HEK293 (cell line): Measurements from ENCODE around the gene TRIM50.

ENCODE experiments used
- CTCF ChIA-PET: fragments of 350-600 bp; formaldehyde crosslinking; extraction: SDS; loops from one replicate; lab custom pipeline; 2021; ENCODE audit warnings: antibody characterized with exemption; lab: Yijun Ruan, JAX
- POLR2A ChIA-PET: fragments of 300-600 bp; formaldehyde crosslinking; extraction: SDS; loops from one replicate; lab custom pipeline; 2020; ENCODE audit warnings: antibody characterized with exemption, inconsistent platforms; lab: Yijun Ruan, JAX
- H3K27ac ChIP-seq: fragments of 200-500 bp; sonication (Bioruptor generic); 2 replicates; pipeline ENCODE4 v1.5.1; 2014; ENCODE audit warnings: low read depth, low read length, control low read depth, inconsistent platforms; ENCODE audit errors: extremely low read depth
- H3K36me3 ChIP-seq, 2 experiments: fragments of 200-500 bp in 1 of 2; sonication (Bioruptor generic) in 1 of 2; 1 replicate in 1 of 2; 2 replicates in 1 of 2; pipeline ENCODE4 v1.5.1; 2014 to 2017; ENCODE audit warnings: inconsistent platforms in 2 of 2, low read length in 2 of 2; ENCODE audit not compliant: control insufficient read depth in 2 of 2, insufficient read depth in 1 of 2
- H3K4me1 ChIP-seq: fragments of 200-500 bp; sonication (Bioruptor generic); 2 replicates; pipeline ENCODE4 v1.5.1; 2014; ENCODE audit warnings: mild to moderate bottlenecking, low read length, inconsistent platforms; ENCODE audit not compliant: control insufficient read depth, insufficient read depth
- H3K4me3 ChIP-seq: 2 replicates; pipeline ENCODE4 v1.5.1; 2011; ENCODE audit warnings: low read depth, mild to moderate bottlenecking, control low read depth, low read length, moderate library complexity
- H3K9me3 ChIP-seq: fragments of 200-500 bp; sonication (Bioruptor generic); 2 replicates; pipeline ENCODE4 v1.5.1; 2014; ENCODE audit warnings: low read depth, low read length, inconsistent platforms; ENCODE audit not compliant: control insufficient read depth, insufficient read depth
- ATF2 ChIP-seq: fragments of 450-650 bp; formaldehyde crosslinking; IDR thresholded peaks from 2 replicates; pipeline ENCODE4 v1.5.1; 2016; ENCODE audit warnings: missing biosample characterization, missing genetic modification characterization, low read depth
- GLIS1 ChIP-seq: fragments of 450-650 bp; formaldehyde crosslinking; IDR thresholded peaks from 2 replicates; pipeline ENCODE4 v1.5.1; 2016; ENCODE audit warnings: missing biosample characterization, missing genetic modification characterization
- GLIS2 ChIP-seq: fragments of 450-650 bp; formaldehyde crosslinking; IDR thresholded peaks from 2 replicates; pipeline ENCODE4 v1.5.1; 2016; ENCODE audit warnings: missing biosample characterization, missing genetic modification characterization
- KLF10 ChIP-seq: fragments of 450-650 bp; IDR thresholded peaks from 2 replicates; pipeline ENCODE4 v1.5.1; 2018; ENCODE audit warnings: missing biosample characterization, mild to moderate bottlenecking, missing genetic modification characterization
- MZF1 ChIP-seq: fragments of 450-650 bp; formaldehyde crosslinking; IDR thresholded peaks from 2 replicates; pipeline ENCODE4 v1.5.1; 2017; ENCODE audit warnings: missing biosample characterization, missing genetic modification characterization, borderline replicate concordance
- OVOL3 ChIP-seq: fragments of 450-650 bp; formaldehyde crosslinking; IDR thresholded peaks from 2 replicates; pipeline ENCODE4 v1.5.1; 2016; ENCODE audit warnings: missing biosample characterization, missing genetic modification characterization
- RBAK ChIP-seq: fragments of 450-650 bp; formaldehyde crosslinking; IDR thresholded peaks from 2 replicates; pipeline ENCODE4 v1.5.1; 2016; ENCODE audit warnings: missing biosample characterization, missing genetic modification characterization
- SP3 ChIP-seq: fragments of 450-650 bp; formaldehyde crosslinking; IDR thresholded peaks from 2 replicates; pipeline ENCODE4 v1.5.1; 2016; ENCODE audit warnings: missing biosample characterization, missing genetic modification characterization
- SP7 ChIP-seq: fragments of 450-650 bp; formaldehyde crosslinking; IDR thresholded peaks from 2 replicates; pipeline ENCODE4 v1.5.1; 2016; ENCODE audit warnings: missing biosample characterization, missing genetic modification characterization
- YY1 ChIP-seq: fragments of 450-650 bp; formaldehyde crosslinking; IDR thresholded peaks from 2 replicates; pipeline ENCODE4 v1.5.1; 2018; ENCODE audit warnings: missing biosample characterization, missing genetic modification characterization
- ZBTB21 ChIP-seq: fragments of 450-650 bp; formaldehyde crosslinking; IDR thresholded peaks from 2 replicates; pipeline ENCODE4 v1.5.1; 2017; ENCODE audit warnings: missing biosample characterization, missing genetic modification characterization
- ZIC2 ChIP-seq: fragments of 450-650 bp; formaldehyde crosslinking; IDR thresholded peaks from 2 replicates; pipeline ENCODE4 v1.5.1; 2016; ENCODE audit warnings: missing biosample characterization, missing genetic modification characterization
- ZNF391 ChIP-seq: fragments of 450-650 bp; formaldehyde crosslinking; IDR thresholded peaks from 2 replicates; pipeline ENCODE4 v1.5.1; 2016; ENCODE audit warnings: low read depth, missing biosample characterization, missing genetic modification characterization, borderline replicate concordance
- ZNF426 ChIP-seq: fragments of 450-650 bp; formaldehyde crosslinking; IDR thresholded peaks from 2 replicates; pipeline ENCODE4 v1.5.1; 2017; ENCODE audit warnings: missing biosample characterization, missing genetic modification characterization, mild to moderate bottlenecking, inconsistent platforms, moderate library complexity
- ZNF692 ChIP-seq: fragments of 450-650 bp; formaldehyde crosslinking; IDR thresholded peaks from 2 replicates; pipeline ENCODE4 v1.5.1; 2016; ENCODE audit warnings: missing biosample characterization, missing genetic modification characterization
- ZNF701 ChIP-seq: fragments of 450-650 bp; formaldehyde crosslinking; IDR thresholded peaks from 2 replicates; pipeline ENCODE4 v1.5.1; 2016; ENCODE audit warnings: missing biosample characterization, missing genetic modification characterization
- ZNF768 ChIP-seq: fragments of 450-650 bp; formaldehyde crosslinking; IDR thresholded peaks from 2 replicates; pipeline ENCODE4 v1.5.1; 2018; ENCODE audit warnings: missing biosample characterization, mild to moderate bottlenecking, missing genetic modification characterization
- ZNF785 ChIP-seq: fragments of 450-650 bp; formaldehyde crosslinking; IDR thresholded peaks from 2 replicates; pipeline ENCODE4 v1.5.1; 2016; ENCODE audit warnings: missing biosample characterization, missing genetic modification characterization
- ZSCAN18 ChIP-seq: fragments of 450-650 bp; formaldehyde crosslinking; IDR thresholded peaks from 2 replicates; pipeline ENCODE4 v1.5.1; 2016; ENCODE audit warnings: missing biosample characterization, missing genetic modification characterization
- TF ChIP-seq, protein P1 (sequence below): fragments of 450-650 bp; formaldehyde crosslinking; IDR thresholded peaks from 2 replicates; pipeline ENCODE4 v1.5.1; 2016; ENCODE audit warnings: missing biosample characterization, missing genetic modification characterization
- TF ChIP-seq, protein P2 (sequence below): fragments of 450-650 bp; formaldehyde crosslinking; IDR thresholded peaks from 2 replicates; pipeline ENCODE4 v1.5.1; 2016; ENCODE audit warnings: missing biosample characterization, missing genetic modification characterization, low read depth
- TF ChIP-seq, protein P3 (sequence below): fragments of 450-650 bp; formaldehyde crosslinking; IDR thresholded peaks from 2 replicates; pipeline ENCODE4 v1.5.1; 2016; ENCODE audit warnings: missing biosample characterization, missing genetic modification characterization

TRIM50 gene

DNA sequence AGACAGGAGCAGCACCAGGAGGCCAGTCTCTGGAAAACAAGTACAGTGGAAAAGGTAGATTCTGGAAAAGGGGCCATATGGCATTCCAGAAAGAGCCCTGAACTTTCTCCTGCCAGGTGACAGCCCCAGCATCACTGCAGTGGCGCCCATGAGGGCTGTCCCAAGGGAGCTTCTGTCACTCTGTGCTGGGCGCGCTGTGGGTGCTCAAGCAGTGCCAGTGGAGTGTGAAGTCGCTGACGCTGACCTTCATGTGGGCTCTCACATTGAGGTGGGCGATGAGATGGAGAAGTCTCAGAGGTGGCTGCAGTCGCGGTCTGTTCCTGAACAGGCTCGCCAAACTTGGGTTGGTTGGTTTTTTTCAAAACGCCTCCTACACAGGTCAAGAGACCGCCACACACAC lies 38.2 kb upstream of the TRIM50 start:
- no peak for TF ChIP-seq ZBTB21 (tag by site-specific recombination)
- TF ChIP-seq ZNF701 (tag by site-specific recombination): no peak
- TF ChIP-seq ZNF692 (tag by site-specific recombination): no peak
- TF ChIP-seq ZSCAN18 (tag by site-specific recombination): no peak
- no peak for TF ChIP-seq KLF10 (tag by site-specific recombination)
- TF ChIP-seq, protein P1, sequence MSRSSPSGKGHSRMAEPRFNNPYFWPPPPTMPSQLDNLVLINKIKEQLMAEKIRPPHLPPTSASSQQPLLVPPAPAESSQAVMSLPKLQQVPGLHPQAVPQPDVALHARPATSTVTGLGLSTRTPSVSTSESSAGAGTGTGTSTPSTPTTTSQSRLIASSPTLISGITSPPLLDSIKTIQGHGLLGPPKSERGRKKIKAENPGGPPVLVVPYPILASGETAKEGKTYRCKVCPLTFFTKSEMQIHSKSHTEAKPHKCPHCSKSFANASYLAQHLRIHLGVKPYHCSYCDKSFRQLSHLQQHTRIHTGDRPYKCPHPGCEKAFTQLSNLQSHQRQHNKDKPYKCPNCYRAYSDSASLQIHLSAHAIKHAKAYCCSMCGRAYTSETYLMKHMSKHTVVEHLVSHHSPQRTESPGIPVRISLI (tag by site-specific recombination): no peak
- no peak for TF ChIP-seq SP7 (tag by site-specific recombination)
- no peak for TF ChIP-seq MZF1
- TF ChIP-seq GLIS1 (tag by site-specific recombination): no peak
- TF ChIP-seq, protein P2, sequence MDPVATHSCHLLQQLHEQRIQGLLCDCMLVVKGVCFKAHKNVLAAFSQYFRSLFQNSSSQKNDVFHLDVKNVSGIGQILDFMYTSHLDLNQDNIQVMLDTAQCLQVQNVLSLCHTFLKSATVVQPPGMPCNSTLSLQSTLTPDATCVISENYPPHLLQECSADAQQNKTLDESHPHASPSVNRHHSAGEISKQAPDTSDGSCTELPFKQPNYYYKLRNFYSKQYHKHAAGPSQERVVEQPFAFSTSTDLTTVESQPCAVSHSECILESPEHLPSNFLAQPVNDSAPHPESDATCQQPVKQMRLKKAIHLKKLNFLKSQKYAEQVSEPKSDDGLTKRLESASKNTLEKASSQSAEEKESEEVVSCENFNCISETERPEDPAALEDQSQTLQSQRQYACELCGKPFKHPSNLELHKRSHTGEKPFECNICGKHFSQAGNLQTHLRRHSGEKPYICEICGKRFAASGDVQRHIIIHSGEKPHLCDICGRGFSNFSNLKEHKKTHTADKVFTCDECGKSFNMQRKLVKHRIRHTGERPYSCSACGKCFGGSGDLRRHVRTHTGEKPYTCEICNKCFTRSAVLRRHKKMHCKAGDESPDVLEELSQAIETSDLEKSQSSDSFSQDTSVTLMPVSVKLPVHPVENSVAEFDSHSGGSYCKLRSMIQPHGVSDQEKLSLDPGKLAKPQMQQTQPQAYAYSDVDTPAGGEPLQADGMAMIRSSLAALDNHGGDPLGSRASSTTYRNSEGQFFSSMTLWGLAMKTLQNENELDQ: no peak
- Histone ChIP-seq H3K4me3 (no peak overlapping the region), H3K36me3 (no peaks in the 10 kb centered on the region), H3K9me3 (no peaks in the 10 kb centered on the region), H3K4me1 (no peaks in the 10 kb centered on the region), H3K27ac (no peak overlapping the region)
- CTCF ChIA-PET: no interaction called here
- POLR2A ChIA-PET: no interaction called here

- H3K27ac ChIP-seq: no peak overlapping the region
- no peaks in the 10 kb centered on the region for H3K4me1 ChIP-seq
- H3K9me3 ChIP-seq: no peaks in the 10 kb centered on the region
- no peaks in the 10 kb centered on the region for H3K36me3 ChIP-seq
- CTCF ChIA-PET: no interaction called here
- POLR2A ChIA-PET: no interaction called here
- H3K4me3 ChIP-seq: no peak overlapping the region
- TF ChIP-seq ZSCAN18 (tag by site-specific recombination) (no peak), YY1 (tag by site-specific recombination) (no peak), ATF2 (tag by site-specific recombination) (no peak), RBAK (tag by site-specific recombination) (no peak), SP3 (tag by site-specific recombination) (no peak), ZNF391 (tag by site-specific recombination) (no peak), GLIS1 (tag by site-specific recombination) (0 out of 2 replicates have a peak, but pooled peaks have one; percentile 10), OVOL3 (tag by site-specific recombination) (no peak), ZIC2 (0 out of 2 replicates have a peak, but pooled peaks have one; percentile 13), GLIS2 (no peak), ZNF785 (no peak), ZNF768 (tag by site-specific recombination) (no peak), ZNF426 (tag by site-specific recombination) (no peak)
- TF ChIP-seq, protein P3, sequence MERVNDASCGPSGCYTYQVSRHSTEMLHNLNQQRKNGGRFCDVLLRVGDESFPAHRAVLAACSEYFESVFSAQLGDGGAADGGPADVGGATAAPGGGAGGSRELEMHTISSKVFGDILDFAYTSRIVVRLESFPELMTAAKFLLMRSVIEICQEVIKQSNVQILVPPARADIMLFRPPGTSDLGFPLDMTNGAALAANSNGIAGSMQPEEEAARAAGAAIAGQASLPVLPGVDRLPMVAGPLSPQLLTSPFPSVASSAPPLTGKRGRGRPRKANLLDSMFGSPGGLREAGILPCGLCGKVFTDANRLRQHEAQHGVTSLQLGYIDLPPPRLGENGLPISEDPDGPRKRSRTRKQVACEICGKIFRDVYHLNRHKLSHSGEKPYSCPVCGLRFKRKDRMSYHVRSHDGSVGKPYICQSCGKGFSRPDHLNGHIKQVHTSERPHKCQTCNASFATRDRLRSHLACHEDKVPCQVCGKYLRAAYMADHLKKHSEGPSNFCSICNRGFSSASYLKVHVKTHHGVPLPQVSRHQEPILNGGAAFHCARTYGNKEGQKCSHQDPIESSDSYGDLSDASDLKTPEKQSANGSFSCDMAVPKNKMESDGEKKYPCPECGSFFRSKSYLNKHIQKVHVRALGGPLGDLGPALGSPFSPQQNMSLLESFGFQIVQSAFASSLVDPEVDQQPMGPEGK: no peak
Measured at GRCh38 chr7:73364006-73364728, 36.3 kb upstream of the TRIM50 start.
